ENCODE measurements around the gene ARL2. TPM values are rescaled to one million over a fixed set of nuclear protein-coding genes. Genes with fewer than 3 reads are reported as not detected.

The ARL2 gene
- polyA plus RNA-seq, 1 experiment: 141 TPM

DNA sequence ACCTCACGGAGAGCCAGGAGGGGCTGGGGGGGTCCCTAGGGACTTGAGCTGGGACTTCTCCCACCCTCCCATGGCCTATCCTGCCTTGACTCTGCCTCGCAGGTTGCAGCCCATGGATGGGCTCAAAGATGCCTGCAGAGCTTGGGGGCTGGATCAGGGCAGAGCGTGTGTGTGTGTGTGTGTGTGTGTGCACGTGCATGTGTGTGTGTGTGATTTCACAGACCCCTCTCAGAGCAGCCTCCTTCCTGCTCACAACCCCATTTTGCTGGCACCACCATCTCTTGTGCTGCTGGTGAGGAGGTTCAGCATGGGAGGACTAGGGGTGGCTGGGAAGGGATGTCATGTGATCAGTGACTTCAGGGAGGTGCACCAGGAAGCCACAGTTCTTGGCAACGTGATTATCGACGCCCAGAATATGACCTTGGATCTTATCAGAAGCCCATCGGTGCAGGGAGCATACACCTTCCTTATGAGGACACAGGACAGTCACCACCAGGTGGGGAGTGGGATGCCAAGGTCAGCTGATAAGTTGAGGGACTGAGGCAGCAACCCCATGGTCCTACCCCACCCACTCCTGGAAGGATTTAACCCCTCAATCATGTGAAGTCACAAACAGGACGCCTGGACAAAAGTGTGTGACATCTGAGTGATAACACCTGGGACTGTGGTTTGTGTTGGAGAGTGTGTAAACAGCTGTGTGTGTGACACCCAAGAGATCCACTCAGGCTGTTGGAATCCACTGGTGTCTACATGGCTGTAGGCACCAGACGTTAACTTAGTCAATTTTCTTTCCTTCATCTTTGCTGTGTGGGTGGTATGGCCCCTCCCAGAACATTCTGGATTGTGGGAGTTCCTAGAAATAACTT, 46.2 kb downstream of the ARL2 start:
- Histone ChIP-seq H3K27me3 (ENCODE audit: control insufficient read depth, insufficient read depth, low read length) (no peaks in the 10 kb centered on the region), H3K36me3 (ENCODE audit: control insufficient read depth, insufficient read depth, low read length) (no peaks in the 10 kb centered on the region), H3K4me3 (ENCODE audit: low read depth, low read length) (no peak overlapping the region)
- TF ChIP-seq, protein P1, sequence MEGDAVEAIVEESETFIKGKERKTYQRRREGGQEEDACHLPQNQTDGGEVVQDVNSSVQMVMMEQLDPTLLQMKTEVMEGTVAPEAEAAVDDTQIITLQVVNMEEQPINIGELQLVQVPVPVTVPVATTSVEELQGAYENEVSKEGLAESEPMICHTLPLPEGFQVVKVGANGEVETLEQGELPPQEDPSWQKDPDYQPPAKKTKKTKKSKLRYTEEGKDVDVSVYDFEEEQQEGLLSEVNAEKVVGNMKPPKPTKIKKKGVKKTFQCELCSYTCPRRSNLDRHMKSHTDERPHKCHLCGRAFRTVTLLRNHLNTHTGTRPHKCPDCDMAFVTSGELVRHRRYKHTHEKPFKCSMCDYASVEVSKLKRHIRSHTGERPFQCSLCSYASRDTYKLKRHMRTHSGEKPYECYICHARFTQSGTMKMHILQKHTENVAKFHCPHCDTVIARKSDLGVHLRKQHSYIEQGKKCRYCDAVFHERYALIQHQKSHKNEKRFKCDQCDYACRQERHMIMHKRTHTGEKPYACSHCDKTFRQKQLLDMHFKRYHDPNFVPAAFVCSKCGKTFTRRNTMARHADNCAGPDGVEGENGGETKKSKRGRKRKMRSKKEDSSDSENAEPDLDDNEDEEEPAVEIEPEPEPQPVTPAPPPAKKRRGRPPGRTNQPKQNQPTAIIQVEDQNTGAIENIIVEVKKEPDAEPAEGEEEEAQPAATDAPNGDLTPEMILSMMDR (IDR thresholded peaks at IDR 0.05; ENCODE audit: insufficient read depth, low read depth, low read length): no peak
- ChIA-PET POLR2A (no interaction called here), CTCF (interaction anchor here (0.7 to 1.2 kb wide), 2 partner anchors 11 to 13 kb away, joined by 3 read pairs; no protein-coding TSS in a partner anchor)
- no peak for DNase-seq (ENCODE audit: low read depth)

DNA sequence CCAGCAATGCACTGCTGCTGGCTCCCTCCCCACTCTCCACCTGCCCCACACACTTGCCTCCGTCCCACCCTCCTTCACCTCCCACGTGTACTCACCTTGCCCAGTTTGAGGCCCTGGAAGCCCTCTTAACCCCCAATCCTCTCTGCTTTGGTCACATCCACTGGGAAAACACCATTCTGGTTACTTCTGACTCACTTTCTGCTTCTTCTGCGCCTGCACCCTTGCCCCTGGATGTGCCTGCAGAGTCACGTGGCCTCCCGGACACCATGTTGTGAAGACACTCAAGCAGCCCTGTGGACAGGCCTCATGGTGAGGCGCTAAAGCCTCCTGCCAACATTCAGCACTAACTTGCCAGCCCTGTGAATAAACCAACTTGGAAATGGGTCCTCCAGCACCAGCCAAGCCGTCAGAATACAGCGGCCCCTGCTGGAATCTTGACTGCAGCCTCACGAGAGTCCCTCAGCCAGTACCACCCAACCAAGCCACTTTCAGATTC, 47.0 kb downstream of the ARL2 start:
- Histone ChIP-seq H3K4me3 (ENCODE audit: low read depth, low read length) (no peak overlapping the region), H3K27me3 (ENCODE audit: control insufficient read depth, insufficient read depth, low read length) (no peaks in the 10 kb centered on the region), H3K36me3 (ENCODE audit: control insufficient read depth, insufficient read depth, low read length) (no peaks in the 10 kb centered on the region)
- ChIA-PET POLR2A (no interaction called here), CTCF (no interaction called here)
- DNase-seq (ENCODE audit: low read depth): no peak
- TF ChIP-seq, protein P1 (IDR thresholded peaks at IDR 0.05; ENCODE audit: insufficient read depth, low read depth, low read length): peak; percentile 32; the same call in 1 of the 2 replicates

DNA sequence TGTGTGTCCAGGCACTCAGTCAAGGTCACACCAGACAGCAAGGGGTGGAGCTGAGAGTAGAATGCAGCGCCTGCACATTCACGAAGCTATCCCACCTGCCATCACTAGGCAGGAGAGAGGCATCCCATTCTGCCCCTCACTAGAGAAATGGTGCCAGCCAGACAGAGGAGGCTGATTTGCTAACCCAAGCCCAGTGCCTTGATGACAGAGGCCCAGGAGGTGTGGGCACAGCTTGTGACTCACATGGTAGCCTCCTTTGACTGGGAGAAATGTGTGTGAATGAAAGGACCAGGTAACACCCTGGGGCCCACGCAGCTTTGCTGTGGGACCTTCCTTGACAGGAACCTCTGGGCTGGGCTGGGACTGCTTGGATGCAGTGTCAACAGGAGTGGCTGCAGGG, 49.6 kb downstream of the ARL2 start:
- Histone ChIP-seq H3K4me3 (ENCODE audit: low read depth, low read length) (no peak overlapping the region), H3K27me3 (ENCODE audit: control insufficient read depth, insufficient read depth, low read length) (no peaks in the 10 kb centered on the region), H3K36me3 (ENCODE audit: control insufficient read depth, insufficient read depth, low read length) (no peaks in the 10 kb centered on the region)
- CTCF ChIA-PET: interaction anchor here (2.3 kb wide), 1 partner anchor 10 kb away, joined by 7 read pairs; no protein-coding TSS in a partner anchor
- no peak for DNase-seq (ENCODE audit: low read depth)
- TF ChIP-seq, protein P1 (IDR thresholded peaks at IDR 0.05; ENCODE audit: insufficient read depth, low read depth, low read length): no peak
- POLR2A ChIA-PET: no interaction called here

DNA sequence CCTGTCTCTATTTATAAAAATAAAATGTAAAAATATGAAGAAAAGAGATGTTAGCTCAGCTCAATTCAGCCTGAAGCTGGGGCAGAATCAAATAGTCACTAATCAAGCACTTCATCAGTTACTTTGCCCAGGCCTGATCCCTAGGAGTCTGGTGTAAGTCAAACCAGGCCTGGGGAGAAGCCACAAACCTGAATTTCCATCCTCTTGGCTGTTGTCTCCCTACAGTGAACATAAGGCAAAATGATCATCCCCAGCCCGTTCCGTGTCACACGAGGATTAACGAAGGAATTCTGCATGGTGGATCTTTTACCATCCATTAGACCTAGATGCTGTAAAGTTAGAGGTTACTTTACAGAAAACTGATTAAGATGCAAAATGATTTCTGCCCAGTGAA, 50.9 kb downstream of the ARL2 start:
- CTCF ChIA-PET: interaction anchor here (2.3 kb wide), 1 partner anchor 8 kb away, joined by 7 read pairs; no protein-coding TSS in a partner anchor

DNA sequence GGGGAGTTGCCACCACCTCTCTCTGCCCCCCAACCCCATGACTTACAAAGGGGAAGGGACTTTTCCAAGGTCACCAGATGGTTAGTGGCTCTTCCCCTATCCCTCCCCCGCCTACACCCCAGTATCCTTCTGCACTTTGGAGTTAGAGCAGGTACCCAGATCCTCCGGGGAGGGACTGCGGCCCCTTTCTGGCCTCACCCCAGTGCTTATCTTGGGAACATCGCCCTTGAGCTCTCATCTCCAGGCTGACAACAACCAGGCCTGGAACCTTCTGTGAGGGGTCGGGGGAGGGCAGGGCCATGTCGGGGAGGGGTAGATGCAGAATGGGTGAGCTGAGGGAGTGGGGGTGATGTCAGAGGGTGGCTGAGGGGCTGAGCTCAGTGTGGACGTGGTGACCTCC, 51.9 kb downstream of the ARL2 start:
- no peak for DNase-seq (ENCODE audit: low read depth)
- no peaks in the 10 kb centered on the region for H3K36me3 ChIP-seq (ENCODE audit: control insufficient read depth, insufficient read depth, low read length)
- CTCF ChIA-PET: interaction anchor here (1.5 to 1.7 kb wide), 2 partner anchors 10 to 52 kb away, joined by 5 to 6 read pairs; partner anchors contain the start of gene ARL2

More for the DNA sequence above, 50.9 kb downstream of the ARL2 start:
- DNase-seq (ENCODE audit: low read depth): no peak
- no peak overlapping the region for H3K4me3 ChIP-seq (ENCODE audit: low read depth, low read length)
- no peaks in the 10 kb centered on the region for H3K27me3 ChIP-seq (ENCODE audit: control insufficient read depth, insufficient read depth, low read length)
- H3K36me3 ChIP-seq (ENCODE audit: control insufficient read depth, insufficient read depth, low read length): no peaks in the 10 kb centered on the region
- TF ChIP-seq, protein P1 (IDR thresholded peaks at IDR 0.05; ENCODE audit: insufficient read depth, low read depth, low read length): no peak
- POLR2A ChIA-PET: no interaction called here

More for the DNA sequence above, 51.9 kb downstream of the ARL2 start:
- POLR2A ChIA-PET: no interaction called here
- TF ChIP-seq, protein P1 (IDR thresholded peaks at IDR 0.05; ENCODE audit: insufficient read depth, low read depth, low read length): no peak
- H3K4me3 ChIP-seq (ENCODE audit: low read depth, low read length): no peak overlapping the region
- H3K27me3 ChIP-seq (ENCODE audit: control insufficient read depth, insufficient read depth, low read length): no peaks in the 10 kb centered on the region

Data from BJ (cell line).